ENCODE measurements around the gene SLC6A8. TPM values are rescaled to one million over a fixed set of nuclear protein-coding genes. Genes with fewer than 3 reads are reported as not detected.

SLC6A8 gene
- total RNA-seq, 4 donors from 2014 or later = 26.5 to 43.5 (median 34.5) TPM

DNA sequence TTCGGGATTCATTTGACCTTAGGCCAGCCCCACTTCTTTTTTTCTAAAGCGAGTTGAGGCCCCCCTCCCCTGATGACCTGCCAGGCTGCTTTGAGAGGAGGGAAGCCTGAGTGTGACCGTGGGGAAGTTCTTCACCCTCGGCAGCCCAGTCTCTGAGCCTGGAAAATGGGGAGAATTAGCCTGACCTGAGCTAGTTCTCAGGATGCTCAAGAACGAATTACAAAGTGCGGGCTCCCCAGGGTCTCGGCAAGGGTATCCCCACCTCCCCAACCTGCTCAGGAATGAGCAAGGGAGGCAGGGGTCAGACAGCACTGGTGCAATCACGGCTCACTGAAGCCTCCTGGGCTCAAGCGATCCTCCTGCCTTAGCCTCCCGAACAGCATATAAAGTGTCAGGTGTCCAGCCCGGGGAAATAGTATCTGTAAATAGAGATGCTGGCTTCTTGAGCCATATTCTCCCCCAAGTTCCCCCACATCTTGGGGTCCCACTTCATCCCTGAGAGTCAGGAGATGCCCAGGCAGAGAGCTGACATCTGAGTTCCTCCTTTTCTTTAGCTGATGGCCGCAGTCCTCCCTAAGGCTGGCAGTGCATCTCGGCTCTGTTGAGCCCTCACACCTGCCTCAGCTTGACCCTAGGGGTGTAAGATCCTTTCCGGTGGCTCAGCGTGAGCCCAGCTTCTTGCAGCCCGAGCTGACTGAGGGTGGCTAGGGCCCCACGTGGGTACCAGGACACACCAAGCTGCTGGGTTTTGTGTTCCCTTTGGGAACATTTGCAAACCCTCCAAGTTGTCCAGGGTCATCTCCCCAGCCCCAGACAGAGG, 39.2 kb upstream of the SLC6A8 start:
- 88 to 100% methylated on average over 2 to 17 of the region's 17 CpGs for WGBS, 2 donors
- no peak for TF ChIP-seq POLR2A (IDR thresholded peaks at IDR 0.05)
- TF ChIP-seq, protein P1, sequence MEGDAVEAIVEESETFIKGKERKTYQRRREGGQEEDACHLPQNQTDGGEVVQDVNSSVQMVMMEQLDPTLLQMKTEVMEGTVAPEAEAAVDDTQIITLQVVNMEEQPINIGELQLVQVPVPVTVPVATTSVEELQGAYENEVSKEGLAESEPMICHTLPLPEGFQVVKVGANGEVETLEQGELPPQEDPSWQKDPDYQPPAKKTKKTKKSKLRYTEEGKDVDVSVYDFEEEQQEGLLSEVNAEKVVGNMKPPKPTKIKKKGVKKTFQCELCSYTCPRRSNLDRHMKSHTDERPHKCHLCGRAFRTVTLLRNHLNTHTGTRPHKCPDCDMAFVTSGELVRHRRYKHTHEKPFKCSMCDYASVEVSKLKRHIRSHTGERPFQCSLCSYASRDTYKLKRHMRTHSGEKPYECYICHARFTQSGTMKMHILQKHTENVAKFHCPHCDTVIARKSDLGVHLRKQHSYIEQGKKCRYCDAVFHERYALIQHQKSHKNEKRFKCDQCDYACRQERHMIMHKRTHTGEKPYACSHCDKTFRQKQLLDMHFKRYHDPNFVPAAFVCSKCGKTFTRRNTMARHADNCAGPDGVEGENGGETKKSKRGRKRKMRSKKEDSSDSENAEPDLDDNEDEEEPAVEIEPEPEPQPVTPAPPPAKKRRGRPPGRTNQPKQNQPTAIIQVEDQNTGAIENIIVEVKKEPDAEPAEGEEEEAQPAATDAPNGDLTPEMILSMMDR (IDR thresholded peaks at IDR 0.05) = no peak
- intact Hi-C loops (cut with DNase I; ENCODE audit: low total_unique reads) = no loop called here
- DNase-seq (ENCODE audit: low spot score in 2 of 2) = peak in 1 of 2 donors; percentile 64
- no peak overlapping the region for H3K4me3 ChIP-seq (ENCODE audit: low read depth, poor library complexity, severe bottlenecking)

DNA sequence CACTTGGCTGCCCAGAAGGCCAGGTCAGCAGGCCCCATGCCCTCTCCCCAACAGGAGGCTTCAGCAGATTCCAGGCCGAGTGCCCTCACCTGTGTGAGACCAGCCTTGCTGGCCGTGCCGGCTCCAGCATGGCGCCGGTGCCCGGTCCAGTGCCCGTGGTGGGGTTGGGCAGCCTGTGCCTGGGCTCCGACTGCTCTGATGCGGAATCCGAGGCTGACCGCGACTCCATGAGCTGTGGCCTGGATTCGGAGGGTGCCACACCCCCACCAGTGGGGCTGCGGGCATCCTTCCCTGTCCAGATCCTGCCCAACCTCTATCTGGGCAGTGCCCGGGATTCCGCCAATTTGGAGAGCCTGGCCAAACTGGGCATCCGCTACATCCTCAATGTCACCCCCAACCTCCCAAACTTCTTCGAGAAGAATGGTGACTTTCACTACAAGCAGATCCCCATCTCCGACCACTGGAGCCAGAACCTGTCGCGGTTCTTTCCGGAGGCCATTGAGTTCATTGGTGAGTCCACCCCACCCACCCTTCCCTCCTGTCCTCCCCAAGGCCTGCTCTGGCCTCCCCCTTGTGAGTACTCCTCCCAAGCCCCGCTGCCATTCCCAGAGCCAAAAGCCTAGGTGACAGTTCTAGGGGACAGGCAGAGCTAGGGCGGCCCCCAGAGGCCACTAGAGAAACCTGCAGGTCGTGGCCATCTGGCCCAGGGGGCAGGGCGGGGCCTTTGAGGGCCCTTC, 38.4 kb upstream of the SLC6A8 start:
- no peak for DNase-seq (ENCODE audit: low spot score in 2 of 2)
- TF ChIP-seq, protein P1 (IDR thresholded peaks at IDR 0.05) = no peak
- no peak for TF ChIP-seq POLR2A (IDR thresholded peaks at IDR 0.05)
- intact Hi-C loops (cut with DNase I; ENCODE audit: low total_unique reads) = no loop called here
- no peak overlapping the region for H3K4me3 ChIP-seq (ENCODE audit: low read depth, poor library complexity, severe bottlenecking)
- WGBS, 2 donors = 74 to 85% methylated on average over 5 to 25 of the region's 26 CpGs

DNA sequence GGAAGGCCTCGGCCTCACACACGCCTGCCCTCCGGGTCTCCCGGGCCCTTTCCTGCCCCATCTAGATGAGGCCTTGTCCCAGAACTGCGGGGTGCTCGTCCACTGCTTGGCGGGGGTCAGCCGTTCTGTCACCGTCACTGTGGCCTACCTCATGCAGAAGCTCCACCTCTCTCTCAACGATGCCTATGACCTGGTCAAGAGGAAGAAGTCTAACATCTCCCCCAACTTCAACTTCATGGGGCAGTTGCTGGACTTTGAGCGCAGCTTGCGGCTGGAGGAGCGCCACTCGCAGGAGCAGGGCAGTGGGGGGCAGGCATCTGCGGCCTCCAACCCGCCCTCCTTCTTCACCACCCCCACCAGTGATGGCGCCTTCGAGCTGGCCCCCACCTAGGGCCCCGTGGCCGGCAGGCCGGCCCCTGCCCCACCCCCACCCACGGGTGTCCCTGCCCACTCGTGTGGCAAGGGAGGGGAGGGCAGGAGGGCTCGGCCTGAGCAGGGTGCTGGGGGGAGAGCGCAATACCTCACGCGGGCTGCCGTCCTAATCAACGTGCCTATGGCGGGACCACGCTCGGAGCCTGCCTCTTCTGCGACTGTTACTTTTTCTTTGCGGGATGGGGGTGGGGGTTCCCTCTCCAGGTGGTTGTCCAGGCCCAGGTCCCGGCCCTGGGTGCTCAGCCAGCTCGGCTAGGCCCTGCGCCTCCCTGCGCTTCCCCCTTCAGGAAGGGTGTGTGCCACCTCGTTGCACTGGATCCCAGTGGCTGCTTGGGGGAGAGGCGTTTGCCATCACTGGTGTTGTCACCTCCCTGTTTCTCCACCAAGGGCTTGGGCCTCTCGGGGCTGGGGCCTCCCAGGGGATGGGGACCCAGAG, 37.6 kb upstream of the SLC6A8 start:
- WGBS, 2 donors = 60 to 79% methylated on average over 16 to 41 of the region's 41 CpGs
- no peak overlapping the region for H3K4me3 ChIP-seq (ENCODE audit: low read depth, poor library complexity, severe bottlenecking)
- TF ChIP-seq, protein P1 (IDR thresholded peaks at IDR 0.05) = no peak
- no peak for TF ChIP-seq POLR2A (IDR thresholded peaks at IDR 0.05)
- DNase-seq (ENCODE audit: low spot score in 2 of 2) = no peak
- intact Hi-C loops (cut with DNase I; ENCODE audit: low total_unique reads) = no loop called here

DNA sequence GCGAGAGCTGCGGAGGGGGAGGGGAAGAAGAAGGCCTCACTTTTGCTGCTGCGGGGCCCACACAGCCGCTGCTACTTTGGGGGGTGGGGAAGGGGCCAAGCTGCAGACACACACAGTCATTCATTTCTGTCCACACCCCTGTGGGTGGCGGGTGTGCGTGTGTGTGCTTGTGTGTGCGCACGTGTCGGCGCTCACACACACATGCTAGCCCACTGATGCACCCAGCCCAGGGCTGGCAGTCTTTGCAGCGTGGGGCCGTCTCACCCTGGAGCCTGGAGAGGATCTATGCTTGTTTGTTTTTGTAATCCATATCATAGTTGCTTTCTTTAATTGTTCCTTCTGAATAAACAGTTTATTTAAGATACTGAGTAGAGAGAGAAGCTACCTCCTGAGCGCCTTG, 36.8 kb upstream of the SLC6A8 start:
- intact Hi-C loops (cut with DNase I; ENCODE audit: low total_unique reads) = no loop called here
- WGBS, 2 donors = 88 to 89% methylated on average over 11 to 13 of the region's 13 CpGs
- TF ChIP-seq, protein P1 (IDR thresholded peaks at IDR 0.05) = no peak
- no peak for TF ChIP-seq POLR2A (IDR thresholded peaks at IDR 0.05)
- DNase-seq (ENCODE audit: low spot score in 2 of 2) = no peak
- no peak overlapping the region for H3K4me3 ChIP-seq (ENCODE audit: low read depth, poor library complexity, severe bottlenecking)

DNA sequence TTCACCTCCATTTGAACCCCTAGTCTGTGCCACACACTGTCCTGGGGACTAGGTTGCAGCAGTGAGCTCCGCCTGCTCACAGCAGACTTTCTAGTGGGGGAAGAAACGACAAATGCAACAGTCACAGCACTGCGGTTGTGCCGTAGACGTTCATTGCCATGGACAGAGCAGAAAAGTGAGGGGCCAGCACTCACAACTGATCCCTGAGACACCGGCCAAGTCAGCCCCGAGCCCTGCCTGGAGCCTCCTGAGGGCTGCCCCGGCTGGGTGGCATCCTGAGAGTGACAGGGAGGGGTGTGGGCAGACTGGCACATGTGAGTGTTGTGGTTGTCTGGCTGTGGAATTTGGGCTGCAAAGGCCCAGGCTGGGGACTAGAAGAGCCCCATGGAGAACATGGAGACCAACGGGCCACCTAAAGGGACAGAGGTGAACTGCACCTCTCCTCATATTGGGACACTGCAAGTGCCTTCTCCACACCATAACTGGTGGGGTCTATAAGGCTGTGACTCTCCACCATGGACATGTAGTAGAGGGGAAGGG, 36.1 kb upstream of the SLC6A8 start:
- TF ChIP-seq POLR2A (IDR thresholded peaks at IDR 0.05) = no peak
- TF ChIP-seq, protein P1 (IDR thresholded peaks at IDR 0.05) = no peak
- DNase-seq (ENCODE audit: low spot score in 2 of 2) = peak in 1 of 2 donors; percentile 48
- WGBS, 2 donors = 83 to 100% methylated on average over 1 to 9 of the region's 9 CpGs
- no peak overlapping the region for H3K4me3 ChIP-seq (ENCODE audit: low read depth, poor library complexity, severe bottlenecking)
- intact Hi-C loops (cut with DNase I; ENCODE audit: low total_unique reads) = no loop called here
